H1 (cell line): ENCODE data around the gene CYP1B1. TPM values are rescaled to one million over a fixed set of nuclear protein-coding genes. Genes with fewer than 3 reads are reported as not detected.
A peak's percentile ranks its signal among the peaks of the same experiment; 100 is the strongest.

Experiments used
- CTCF ChIA-PET: fragments of 300-600 bp; sonication (Branson Sonifier 250); formaldehyde crosslinking; loops from one replicate; lab custom pipeline; 2021; ENCODE audit not compliant: partially characterized antibody; lab: Charles Lee
- POLR2A ChIA-PET: fragments of 300-600 bp; sonication (Branson Sonifier 250); formaldehyde crosslinking; loops from one replicate; lab custom pipeline; 2021; ENCODE audit warnings: inconsistent platforms; ENCODE audit not compliant: partially characterized antibody; lab: Charles Lee
- DNase-seq, 2 experiments: peaks; one replicate each; pipeline versions ENCODE4 v3.0.0 to v3.0.0-alpha.2; 2010 to 2022; ENCODE audit warnings: low spot score in 2 of 2, low read depth in 1 of 2, mixed read lengths in 1 of 2
- FAIRE-seq: peaks from 2 replicates; lab custom pipeline; 2011; peaks lifted over from hg19 to GRCh38; lab: Jason Lieb, UNC
- H2AFZ ChIP-seq: 2 replicates; pipeline ENCODE4 v1.8.1; 2012; ENCODE audit warnings: low read length, inconsistent platforms
- H2AK5ac ChIP-seq: 2 replicates; pipeline ENCODE4 v1.6.1; 2013; ENCODE audit warnings: low read depth, low read length
- H2BK120ac ChIP-seq: replicated peaks from 2 replicates; pipeline ENCODE3; 2013; ENCODE audit warnings: low read depth, low read length, inconsistent platforms
- H2BK12ac ChIP-seq: 2 replicates; pipeline ENCODE4 v1.6.1; 2013; ENCODE audit warnings: low read depth, low read length
- H2BK15ac ChIP-seq: 2 replicates; pipeline ENCODE4 v1.6.1; 2013; ENCODE audit warnings: low read length
- H2BK20ac ChIP-seq: 2 replicates; pipeline ENCODE4 v1.6.1; 2013; ENCODE audit warnings: low read length
- H2BK5ac ChIP-seq: 2 replicates; pipeline ENCODE4 v1.6.1; 2013; ENCODE audit warnings: low read depth, low read length
- H3K14ac ChIP-seq: 2 replicates; pipeline ENCODE4 v1.6.1; 2013; ENCODE audit warnings: inconsistent platforms; ENCODE audit not compliant: insufficient read length
- H3K18ac ChIP-seq: 2 replicates; pipeline ENCODE4 v1.6.1; 2013; ENCODE audit warnings: low read length; ENCODE audit errors: extremely low read depth
- H3K23ac ChIP-seq: 2 replicates; pipeline ENCODE4 v1.6.1; 2013; ENCODE audit warnings: inconsistent platforms; ENCODE audit not compliant: insufficient read length
- H3K23me2 ChIP-seq: 2 replicates; pipeline ENCODE4 v1.6.1; 2013; ENCODE audit warnings: low read depth, low read length
- H3K27ac ChIP-seq: 2 replicates; pipeline ENCODE4 v1.6.1; 2011; ENCODE audit warnings: low read depth, low read length, inconsistent platforms
- H3K27me3 ChIP-seq, 4 experiments: replicated peaks in 1 of 4; 1 replicate in 1 of 4; 2 replicates in 3 of 4; pipeline versions ENCODE4 v1.6.1 to v1.8.1; 2011 to 2013; ENCODE audit warnings: low read length in 3 of 4, mild to moderate bottlenecking in 3 of 4, inconsistent platforms in 2 of 4, mixed read lengths in 2 of 4, moderate library complexity in 1 of 4; ENCODE audit not compliant: control insufficient read depth in 3 of 4, insufficient read depth in 3 of 4; ENCODE audit errors: extremely low read depth in 1 of 4
- H3K36me3 ChIP-seq, 4 experiments: 2 replicates each; pipeline versions ENCODE4 v1.6.1 to v1.8.1; 2011 to 2013; ENCODE audit warnings: mild to moderate bottlenecking in 4 of 4, low read length in 3 of 4, moderate library complexity in 2 of 4, control low read depth in 1 of 4, inconsistent platforms in 1 of 4; ENCODE audit not compliant: insufficient read depth in 4 of 4, control insufficient read depth in 2 of 4
- H3K4ac ChIP-seq: replicated peaks from 2 replicates; pipeline ENCODE3; 2013; ENCODE audit warnings: low read length, low read depth, mixed read lengths, inconsistent platforms; ENCODE audit not compliant: insufficient read length
- H3K4me1 ChIP-seq, 4 experiments: replicated peaks in 1 of 4; 1 replicate in 1 of 4; 2 replicates in 3 of 4; pipeline versions ENCODE4 v1.6.1 to v1.8.1; 2011 to 2013; ENCODE audit warnings: low read length in 3 of 4, inconsistent platforms in 2 of 4, mixed read lengths in 1 of 4; ENCODE audit not compliant: insufficient read depth in 4 of 4, control insufficient read depth in 3 of 4
- H3K4me2 ChIP-seq, 2 experiments: 2 replicates each; pipeline versions ENCODE4 v1.6.1 to v1.8.1; 2011 to 2013; ENCODE audit warnings: low read depth in 2 of 2, low read length in 2 of 2, control low read depth in 1 of 2, inconsistent platforms in 1 of 2, mild to moderate bottlenecking in 1 of 2; ENCODE audit not compliant: insufficient read depth in 1 of 2
- H3K4me3 ChIP-seq, 4 experiments: fragments of 200-600, 300-600 bp in 1 of 4; sonication (generic), shearing (Covaris generic), sonication (Bioruptor Twin) in 1 of 4; 2 replicates each; pipeline versions ENCODE4 v1.5.1 to v1.8.1; 2011 to 2016; ENCODE audit warnings: low read length in 4 of 4, low read depth in 3 of 4, control low read depth in 2 of 4, inconsistent platforms in 2 of 4, mild to moderate bottlenecking in 2 of 4, mixed read lengths in 1 of 4, moderate library complexity in 1 of 4; ENCODE audit not compliant: insufficient read depth in 2 of 4; ENCODE audit errors: extremely low read depth in 1 of 4
- H3K56ac ChIP-seq: replicated peaks from 2 replicates; pipeline ENCODE3; 2013; ENCODE audit warnings: low read depth, mild to moderate bottlenecking, mixed read lengths, low read length, inconsistent platforms; ENCODE audit not compliant: insufficient read length
- H3K79me1 ChIP-seq: 2 replicates; pipeline ENCODE4 v1.6.1; 2013; ENCODE audit warnings: low read depth, low read length, control low read depth
- H3K79me2 ChIP-seq, 2 experiments: 2 replicates each; pipeline versions ENCODE4 v1.6.1 to v1.8.1; 2012 to 2013; ENCODE audit warnings: low read length in 2 of 2, mild to moderate bottlenecking in 2 of 2, inconsistent platforms in 1 of 2; ENCODE audit not compliant: insufficient read depth in 2 of 2, control insufficient read depth in 1 of 2
- H3K9ac ChIP-seq, 4 experiments: replicated peaks in 1 of 4; 1 replicate in 1 of 4; 2 replicates in 3 of 4; pipeline versions ENCODE4 v1.6.1 to v1.8.1; 2011 to 2013; ENCODE audit warnings: low read depth in 3 of 4, low read length in 3 of 4, control low read depth in 2 of 4, mild to moderate bottlenecking in 2 of 4, moderate library complexity in 2 of 4, inconsistent platforms in 1 of 4; ENCODE audit errors: extremely low read depth in 1 of 4
- H3K9me3 ChIP-seq, 2 experiments: 2 replicates each; pipeline versions ENCODE4 v1.6.1 to v1.8.1; 2012 to 2013; ENCODE audit warnings: mild to moderate bottlenecking in 2 of 2, moderate library complexity in 2 of 2, control low read depth in 1 of 2, inconsistent platforms in 1 of 2, low read depth in 1 of 2, low read length in 1 of 2, mixed read lengths in 1 of 2; ENCODE audit not compliant: insufficient read depth in 2 of 2
- H4K20me1 ChIP-seq, 2 experiments: replicated peaks in 1 of 2; 2 replicates each; pipeline versions ENCODE3 to v1.8.1; 2011 to 2013; ENCODE audit warnings: inconsistent platforms in 2 of 2, low read length in 2 of 2, mild to moderate bottlenecking in 1 of 2; ENCODE audit not compliant: insufficient read depth in 2 of 2, control insufficient read depth in 1 of 2
- H4K5ac ChIP-seq: 2 replicates; pipeline ENCODE4 v1.6.1; 2013; ENCODE audit warnings: low read length, low read depth, mixed read lengths, inconsistent platforms; ENCODE audit not compliant: insufficient read length
- H4K8ac ChIP-seq: 2 replicates; pipeline ENCODE4 v1.8.0; 2013; ENCODE audit warnings: mild to moderate bottlenecking, moderate library complexity, low read length, inconsistent platforms; ENCODE audit not compliant: insufficient read depth; ENCODE audit errors: extremely low read depth
- H4K91ac ChIP-seq: replicated peaks from 2 replicates; pipeline ENCODE3; 2013; ENCODE audit warnings: low read length, mixed read lengths, inconsistent platforms; ENCODE audit not compliant: insufficient read length
- ATF2 ChIP-seq: IDR thresholded peaks from 2 replicates; pipeline ENCODE4 v1.6.1; 2012; ENCODE audit warnings: low read length, inconsistent platforms
- ATF3 ChIP-seq: IDR thresholded peaks from 2 replicates; pipeline ENCODE4 v1.6.1; 2011; ENCODE audit warnings: low read depth, mild to moderate bottlenecking, low read length; ENCODE audit not compliant: insufficient read depth
- HDAC2 ChIP-seq, 2 experiments: fragments of 300-600 bp in 1 of 2; sonication (generic) in 1 of 2; IDR thresholded peaks; 2 replicates each; pipeline ENCODE4 v1.6.1; 2011 to 2012; ENCODE audit warnings: low read depth in 2 of 2, low read length in 2 of 2, mild to moderate bottlenecking in 2 of 2, moderate library complexity in 2 of 2, borderline replicate concordance in 1 of 2, inconsistent platforms in 1 of 2
- NANOG ChIP-seq: IDR thresholded peaks from 2 replicates; pipeline ENCODE4 v1.6.1; 2011; ENCODE audit warnings: low read length, low read depth, mild to moderate bottlenecking, inconsistent platforms; ENCODE audit not compliant: insufficient read depth, poor library complexity, severe bottlenecking
- POLR2A ChIP-seq, 2 experiments: IDR thresholded peaks; 1 replicate in 1 of 2; 2 replicates in 1 of 2; pipeline ENCODE4 v1.6.1; 2011; ENCODE audit warnings: low read depth in 2 of 2, low read length in 2 of 2, mild to moderate bottlenecking in 2 of 2; ENCODE audit errors: control extremely low read depth in 1 of 2
- RAD21 ChIP-seq, 2 experiments: IDR thresholded peaks in 1 of 2; conservative IDR thresholded peaks in 1 of 2; 2 replicates each; pipeline ENCODE4 v1.6.1; 2011; ENCODE audit warnings: low read depth in 2 of 2, low read length in 2 of 2, improper control_type of control experiment in 1 of 2, inconsistent platforms in 1 of 2, mild to moderate bottlenecking in 1 of 2, moderate library complexity in 1 of 2
- ZNF274 ChIP-seq: IDR thresholded peaks from 2 replicates; pipeline ENCODE4 v1.7.0; 2012; ENCODE audit warnings: low read length, borderline replicate concordance; ENCODE audit errors: extremely low read depth
- WGBS, 2 experiments: shearing (Covaris generic) in 1 of 2; methylation state at CpG; one replicate each; pipeline versions ENCODE4 v1.1.6 to v1.1.7; 2013 to 2015; ENCODE audit warnings: low lambda C conversion rate in 2 of 2, mixed read lengths in 2 of 2, inconsistent platforms in 1 of 2, low coverage in 1 of 2, missing lambda C conversion rate in 1 of 2; ENCODE audit not compliant: insufficient replicate concordance in 2 of 2, insufficient coverage in 1 of 2, insufficient read length in 1 of 2; ENCODE audit errors: extremely low coverage in 1 of 2, missing lambda C conversion rate in 1 of 2; 5-methylcytosine and 5-hydroxymethylcytosine counted together
- polyA plus RNA-seq, 7 experiments: library from polyadenylated mRNA; depleted of rRNA in 3 of 7; stranded (reverse) in 5 of 7; unstranded in 2 of 7; fragments of >200 nt in 5 of 7; fragments of 200-250 nt in 2 of 7; gene quantifications; 1 replicate in 5 of 7; 2 replicates in 1 of 7; 4 replicates in 1 of 7; pipeline versions ENCODE4 v1.2.1 to v1.2.3, GENCODE V29; 2011 to 2013; ENCODE audit warnings: missing spikeins in 2 of 7, mixed read lengths in 2 of 7
- total RNA-seq: library from RNA; stranded (reverse); fragmentation: NEBNext Ultra II Directional; extraction: Animal tissue kit (Norgen Biotek cat#: 25700); gene quantifications from 2 replicates; pipeline ENCODE4 v1.2.1, GENCODE V29; 2021

Gene CYP1B1
- total and polyA plus RNA-seq, 2 of the 8 experiments (the other 6 are each of a cell fraction or from before 2014, with no cell fraction given), result 1.3 to 5.7 TPM

- peak overlapping the region; percentile 88 for H3K18ac ChIP-seq
- H3K9ac ChIP-seq, result peak overlapping the region in 2 of 4 experiments; percentile 28 to 48; a peak in 3 of 7 replicates
- TF ChIP-seq POLR2A (IDR thresholded peaks at IDR 0.05; ENCODE audit: control extremely low read depth in 1 of 2, low read depth in 2 of 2, low read length in 2 of 2) (no peak), HDAC2 (IDR thresholded peaks at IDR 0.05; ENCODE audit: borderline replicate concordance in 1 of 2, low read depth in 2 of 2, low read length in 2 of 2) (peak in 1 of 2 experiments; percentile 79; a peak in 2 of 4 replicates), RAD21 (IDR thresholded peaks at IDR 0.05 in 1 of 2, conservative IDR thresholded peaks at IDR 0.05 in 1 of 2; ENCODE audit: low read depth in 2 of 2, low read length in 2 of 2) (peak; percentile 52 to 70), NANOG (peak; percentile 9), ZNF274 (no peak), ATF2 (no peak), ATF3 (no peak)
These were observed 38.0 kb downstream of the CYP1B1 start for GRCh38 chr2:38037757-38038621.

More at GRCh38 chr2:38037757-38038621, 38.0 kb downstream of the CYP1B1 start:
- Histone ChIP-seq H2AK5ac (no peak overlapping the region), H3K23me2 (peaks cover 1% of the 10 kb centered on the region; the same call in 1 of the 2 replicates), H3K27me3 (peaks cover 0 to 12% (median 5%) of the 10 kb centered on the region in 4 experiments; a peak in 6 of 7 replicates), H3K79me2 (no peaks in the 10 kb centered on the region), H3K4me1 (peaks cover 0 to 3% (median 3%) of the 10 kb centered on the region in 4 experiments; a peak in 3 of 7 replicates), H2BK5ac (no peak overlapping the region; the same call in 1 of the 2 replicates), H3K4me2 (peak overlapping the region; percentile 71 to 77), H2BK20ac (no peak overlapping the region), H3K4ac (no peak overlapping the region), H3K14ac (no peak overlapping the region), H3K56ac (no peak overlapping the region), H3K9me3 (no peaks in the 10 kb centered on the region), H4K20me1 (no peaks in the 10 kb centered on the region), H4K8ac (no peak overlapping the region; the same call in 1 of the 2 replicates), H2AFZ (peak overlapping the region; percentile 100), H2BK15ac (no peak overlapping the region; the same call in none of the 2 replicates), H4K91ac (no peak overlapping the region), H2BK12ac (peak overlapping the region; percentile 21; the same call in 1 of the 2 replicates), H3K23ac (no peak overlapping the region), H4K5ac (no peak overlapping the region), H3K27ac (no peak overlapping the region), H3K4me3 (peak overlapping the region; percentile 26 to 53 (median 36); a peak in 6 of 8 replicates), H3K79me1 (no peaks in the 10 kb centered on the region), H2BK120ac (no peak overlapping the region), H3K36me3 (no peaks in the 10 kb centered on the region)
- DNase-seq (peak in 1 of 2 experiments; percentile 69), FAIRE-seq (no peak)
- POLR2A ChIA-PET, result interaction anchor here (1.1 kb wide), 1 partner anchor 17 kb away, joined by 3 read pairs; no protein-coding TSS in a partner anchor
- WGBS, 2 experiments, result 26% methylated on average over 33 of the region's 38 CpGs; no CpG with 5 or more reads in 1 of the 2 experiments
- CTCF ChIA-PET, result interaction anchor here (0.6 to 2.6 kb wide), 16 partner anchors 9 to 955 kb away, joined by 3 to 11 read pairs (median 4); no protein-coding TSS in a partner anchor
